AG04450 (cell line): ENCODE measurements around the gene ZNF672. TPM values are rescaled to one million over a fixed set of nuclear protein-coding genes. Genes with fewer than 3 reads are reported as not detected.

Source experiments
- CTCF ChIA-PET: fragments of 300-600, 350-600 bp; formaldehyde crosslinking; extraction: SDS; loops from one replicate; lab custom pipeline; 2022; ENCODE audit warnings: antibody characterized with exemption, inconsistent platforms; lab: Charles Lee
- POLR2A ChIA-PET: fragments of 350-600 bp; formaldehyde crosslinking; extraction: SDS; loops from one replicate; lab custom pipeline; 2021; ENCODE audit warnings: antibody characterized with exemption, inconsistent platforms; lab: Yijun Ruan, JAX
- DNase-seq: peaks from one replicate; pipeline ENCODE4 v3.0.0-alpha.2; 2011; ENCODE audit warnings: low read depth, low spot score
- H3K27ac ChIP-seq: one replicate; pipeline ENCODE4 v1.5.1; 2012; ENCODE audit warnings: low read depth, low read length, control low read depth
- H3K27me3 ChIP-seq: one replicate; pipeline ENCODE4 v1.6.0; 2012; ENCODE audit warnings: low read length; ENCODE audit not compliant: control insufficient read depth, insufficient read depth
- H3K4me3 ChIP-seq: 2 replicates; pipeline ENCODE4 v1.5.1; 2011; ENCODE audit warnings: mild to moderate bottlenecking, low read depth, low read length, control low read depth
- H3K9me3 ChIP-seq: 2 replicates; pipeline ENCODE4 v1.5.1; 2012; ENCODE audit warnings: low read length; ENCODE audit not compliant: control insufficient read depth, insufficient read depth
- polyA plus RNA-seq: library from polyadenylated mRNA; depleted of rRNA; stranded (reverse); fragments of >200 nt; gene quantifications from 2 replicates; pipeline ENCODE4 v1.2.3, GENCODE V29; 2011; rRNA removed
- small RNA-seq: library from RNA; depleted of rRNA; stranded (forward); fragments of <200 nt; gene quantifications from one replicate; pipeline ENCODE3, GENCODE V24; 2012; ENCODE audit warnings: low read depth; ENCODE audit not compliant: insufficient read length
- TF ChIP-seq, protein P1 (sequence below): IDR thresholded peaks from 2 replicates; pipeline ENCODE4 v1.5.1; 2011; ENCODE audit warnings: low read depth, low read length, control low read depth, inconsistent platforms

The ZNF672 gene
- polyA plus RNA-seq, 1 experiment = 9.1 TPM

DNA sequence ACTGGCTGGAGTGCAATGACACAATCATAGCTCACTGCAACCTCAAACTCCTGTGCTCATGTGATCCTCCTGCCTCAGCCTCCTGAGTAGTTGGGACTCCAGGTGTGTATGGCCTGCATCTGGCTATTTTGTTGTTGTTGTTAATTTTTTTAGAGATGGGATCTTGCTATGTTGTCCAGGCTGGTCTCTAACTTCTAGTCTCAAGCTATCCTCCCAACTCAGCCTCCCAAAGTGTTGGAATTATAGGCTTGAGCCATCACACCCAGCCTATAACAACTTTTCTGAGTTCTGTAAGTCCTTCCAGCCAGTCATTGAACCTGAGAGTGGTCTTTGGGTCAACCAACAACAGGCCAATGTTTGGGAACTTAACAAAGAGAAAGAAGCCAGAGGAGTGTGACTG is 56.8 kb downstream of the ZNF672 start:
- ChIA-PET POLR2A (no interaction called here), CTCF (interaction anchor here (0.5 kb wide), 1 partner anchor 12 kb away, joined by 8 read pairs; no protein-coding TSS in a partner anchor)
- Histone ChIP-seq H3K4me3 (no peak overlapping the region), H3K27me3 (no peaks in the 10 kb centered on the region), H3K27ac (no peak overlapping the region), H3K9me3 (no peaks in the 10 kb centered on the region)
- DNase-seq = no peak
- TF ChIP-seq, protein P1, sequence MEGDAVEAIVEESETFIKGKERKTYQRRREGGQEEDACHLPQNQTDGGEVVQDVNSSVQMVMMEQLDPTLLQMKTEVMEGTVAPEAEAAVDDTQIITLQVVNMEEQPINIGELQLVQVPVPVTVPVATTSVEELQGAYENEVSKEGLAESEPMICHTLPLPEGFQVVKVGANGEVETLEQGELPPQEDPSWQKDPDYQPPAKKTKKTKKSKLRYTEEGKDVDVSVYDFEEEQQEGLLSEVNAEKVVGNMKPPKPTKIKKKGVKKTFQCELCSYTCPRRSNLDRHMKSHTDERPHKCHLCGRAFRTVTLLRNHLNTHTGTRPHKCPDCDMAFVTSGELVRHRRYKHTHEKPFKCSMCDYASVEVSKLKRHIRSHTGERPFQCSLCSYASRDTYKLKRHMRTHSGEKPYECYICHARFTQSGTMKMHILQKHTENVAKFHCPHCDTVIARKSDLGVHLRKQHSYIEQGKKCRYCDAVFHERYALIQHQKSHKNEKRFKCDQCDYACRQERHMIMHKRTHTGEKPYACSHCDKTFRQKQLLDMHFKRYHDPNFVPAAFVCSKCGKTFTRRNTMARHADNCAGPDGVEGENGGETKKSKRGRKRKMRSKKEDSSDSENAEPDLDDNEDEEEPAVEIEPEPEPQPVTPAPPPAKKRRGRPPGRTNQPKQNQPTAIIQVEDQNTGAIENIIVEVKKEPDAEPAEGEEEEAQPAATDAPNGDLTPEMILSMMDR = no peak

DNA sequence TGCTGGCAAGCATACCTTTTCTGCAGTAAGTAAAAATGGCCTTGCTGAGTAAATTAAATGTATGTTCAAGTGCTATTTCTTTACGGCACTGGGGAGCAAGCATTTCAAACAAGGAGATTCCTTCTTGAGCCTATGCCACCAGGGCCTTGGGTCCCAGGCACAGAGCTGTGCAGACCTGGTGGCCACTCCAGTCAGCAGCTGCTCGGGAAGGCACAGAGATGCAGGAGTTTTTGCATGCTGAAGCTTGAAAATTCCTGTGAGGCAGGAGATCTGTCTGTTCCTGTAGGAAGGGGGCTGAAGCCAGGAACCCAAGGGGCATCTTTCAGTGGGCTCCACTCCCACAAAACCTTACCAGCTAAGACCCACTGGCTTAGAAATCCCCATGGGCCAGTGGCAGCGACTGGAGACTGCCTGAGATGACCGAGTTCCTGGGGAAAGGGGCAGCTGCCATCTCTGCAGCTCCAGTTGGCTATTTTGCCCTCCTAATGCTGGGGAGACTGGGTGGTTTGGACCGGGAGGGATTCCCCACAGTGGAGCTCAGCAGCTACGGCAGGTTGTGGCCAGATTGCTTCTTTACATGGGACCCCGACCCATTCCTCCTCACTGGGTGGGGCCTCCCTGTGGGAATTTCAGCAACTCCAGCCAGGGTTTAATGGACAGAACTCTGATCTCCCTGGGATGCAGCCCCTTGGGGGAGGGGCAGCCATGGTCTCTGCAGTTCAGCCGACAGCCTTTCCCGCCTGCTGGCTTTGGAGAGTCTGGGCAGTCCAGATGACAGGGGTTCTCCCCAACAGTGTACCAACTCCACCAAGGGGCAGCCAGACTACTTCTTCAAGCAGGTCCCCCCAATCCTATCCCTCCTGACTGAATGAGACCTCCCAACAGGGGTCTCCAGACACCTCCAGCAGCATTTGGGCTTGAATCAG is 59.7 kb downstream of the ZNF672 start:
- no peak for DNase-seq
- no peaks in the 10 kb centered on the region for H3K9me3 ChIP-seq
- no peak overlapping the region for H3K27ac ChIP-seq
- H3K4me3 ChIP-seq = no peak overlapping the region
- no peaks in the 10 kb centered on the region for H3K27me3 ChIP-seq
- TF ChIP-seq, protein P1 = no peak
- ChIA-PET CTCF (no interaction called here), POLR2A (no interaction called here)

Small RNAs within 50 kb of the gene (small RNA-seq; reads per million reads assigned to genes)
- not detected for gene MIR3124

Other genes starting within 250 kb of the ZNF672 start
- gene OR2T10, start 240.5 kb upstream of the ZNF672 start, polyA plus RNA-seq = not detected in 2 replicates
- gene OR2T11, start 203.1 kb upstream of the ZNF672 start, polyA plus RNA-seq = not detected in 2 replicates
- not detected in 2 replicates for gene OR2T35, start 192.9 kb upstream of the ZNF672 start, polyA plus RNA-seq
- not detected in 2 replicates for gene OR2T27, start 182.7 kb upstream of the ZNF672 start, polyA plus RNA-seq
- not detected in 2 replicates for gene OR14I1, start 135.5 kb upstream of the ZNF672 start, polyA plus RNA-seq
- gene LYPD8, start 82.5 kb upstream of the ZNF672 start, polyA plus RNA-seq = not detected in 2 replicates
- gene SH3BP5L, start 12.3 kb upstream of the ZNF672 start, polyA plus RNA-seq = 15.3 and 16.6 TPM in 2 replicates
- 12.7 and 14.6 TPM in 2 replicates for gene ZNF692, start 20.9 kb downstream of the ZNF672 start, polyA plus RNA-seq
- 4.9 and 6.7 TPM in 2 replicates for gene PGBD2, start 68.0 kb downstream of the ZNF672 start, polyA plus RNA-seq